ENCODE measurements around the gene PNMA1. TPM values are rescaled to one million over a fixed set of nuclear protein-coding genes. Genes with fewer than 3 reads are reported as not detected.

Gene PNMA1
- total RNA-seq, 1 experiment from 2014 or later: 24.6 TPM

DNA sequence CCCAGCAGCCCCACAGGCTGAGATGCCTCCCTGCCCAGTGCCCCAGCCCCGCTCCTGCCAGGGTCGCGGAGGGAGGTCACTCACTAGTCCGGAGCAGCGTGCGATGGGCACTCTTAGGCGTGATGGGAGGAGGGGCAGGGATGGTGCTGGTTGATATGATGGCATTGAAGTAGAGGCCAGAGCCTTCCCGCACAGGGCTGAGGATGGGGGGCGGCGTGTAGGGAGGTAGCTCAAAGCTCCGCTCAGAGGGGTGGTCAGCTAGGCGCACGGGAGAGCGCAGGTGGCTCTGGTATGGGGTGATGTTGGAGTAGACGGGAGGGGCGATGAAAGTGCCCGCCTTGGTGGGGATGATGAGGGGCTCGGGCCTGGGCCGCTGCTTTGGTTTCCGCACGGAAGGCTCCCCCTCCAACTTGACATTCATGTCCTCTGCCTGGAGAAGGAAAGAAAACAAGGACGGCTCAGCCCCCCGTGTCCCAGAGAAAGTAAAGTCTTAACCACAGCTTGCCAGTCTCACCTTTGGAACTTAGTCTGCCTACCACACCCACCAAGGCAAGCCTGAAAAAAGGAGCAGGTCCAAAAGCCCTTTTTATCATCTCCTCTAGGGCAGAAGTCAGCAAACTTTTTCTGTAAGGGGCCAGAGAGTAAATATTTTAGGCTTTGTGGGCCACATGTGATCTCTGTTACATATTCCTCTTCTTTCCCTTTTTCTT, 15.5 kb upstream of the PNMA1 start:
- no peaks in the 10 kb centered on the region for H3K9me3 ChIP-seq (ENCODE audit: control insufficient read depth in 1 of 2, insufficient read depth in 1 of 2, low read depth in 1 of 2, low read length in 2 of 2)
- peaks cover 3 to 21% of the 10 kb centered on the region in 2 experiments; a peak in 3 of 4 replicates for H3K4me1 ChIP-seq (ENCODE audit: control insufficient read depth in 1 of 2, insufficient read depth in 2 of 2, low read length in 2 of 2)
- H3K4me3 ChIP-seq (replicated peaks in 1 of 2; ENCODE audit: low read depth in 1 of 2, low read length in 2 of 2): no peak overlapping the region
- no peak overlapping the region for H3K9ac ChIP-seq (ENCODE audit: low read length)
- no peak overlapping the region for H2AFZ ChIP-seq (ENCODE audit: low read depth, low read length, poor library complexity, severe bottlenecking)
- no peak overlapping the region for H3K4me2 ChIP-seq (ENCODE audit: low read length)
- TF ChIP-seq, protein P1, sequence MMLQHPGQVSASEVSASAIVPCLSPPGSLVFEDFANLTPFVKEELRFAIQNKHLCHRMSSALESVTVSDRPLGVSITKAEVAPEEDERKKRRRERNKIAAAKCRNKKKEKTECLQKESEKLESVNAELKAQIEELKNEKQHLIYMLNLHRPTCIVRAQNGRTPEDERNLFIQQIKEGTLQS (IDR thresholded peaks at IDR 0.05): no peak
- TF ChIP-seq EZH2phosphoT487 (IDR thresholded peaks at IDR 0.05; ENCODE audit: borderline replicate concordance): no peak
- TF ChIP-seq EZH2 (IDR thresholded peaks at IDR 0.05): no peak
- no peak for TF ChIP-seq SIN3A (IDR thresholded peaks at IDR 0.05; ENCODE audit: low read depth)
- TF ChIP-seq YY1 (IDR thresholded peaks at IDR 0.05; ENCODE audit: extremely low read depth, insufficient replicate concordance, low read depth, low read length): no peak
- no peak for TF ChIP-seq CBX3 (IDR thresholded peaks at IDR 0.05; ENCODE audit: low read depth)
- TF ChIP-seq CEBPB (IDR thresholded peaks at IDR 0.05; ENCODE audit: low read depth): no peak
- TF ChIP-seq JUND (IDR thresholded peaks at IDR 0.05): no peak
- TF ChIP-seq, protein P2, sequence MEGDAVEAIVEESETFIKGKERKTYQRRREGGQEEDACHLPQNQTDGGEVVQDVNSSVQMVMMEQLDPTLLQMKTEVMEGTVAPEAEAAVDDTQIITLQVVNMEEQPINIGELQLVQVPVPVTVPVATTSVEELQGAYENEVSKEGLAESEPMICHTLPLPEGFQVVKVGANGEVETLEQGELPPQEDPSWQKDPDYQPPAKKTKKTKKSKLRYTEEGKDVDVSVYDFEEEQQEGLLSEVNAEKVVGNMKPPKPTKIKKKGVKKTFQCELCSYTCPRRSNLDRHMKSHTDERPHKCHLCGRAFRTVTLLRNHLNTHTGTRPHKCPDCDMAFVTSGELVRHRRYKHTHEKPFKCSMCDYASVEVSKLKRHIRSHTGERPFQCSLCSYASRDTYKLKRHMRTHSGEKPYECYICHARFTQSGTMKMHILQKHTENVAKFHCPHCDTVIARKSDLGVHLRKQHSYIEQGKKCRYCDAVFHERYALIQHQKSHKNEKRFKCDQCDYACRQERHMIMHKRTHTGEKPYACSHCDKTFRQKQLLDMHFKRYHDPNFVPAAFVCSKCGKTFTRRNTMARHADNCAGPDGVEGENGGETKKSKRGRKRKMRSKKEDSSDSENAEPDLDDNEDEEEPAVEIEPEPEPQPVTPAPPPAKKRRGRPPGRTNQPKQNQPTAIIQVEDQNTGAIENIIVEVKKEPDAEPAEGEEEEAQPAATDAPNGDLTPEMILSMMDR (IDR thresholded peaks at IDR 0.05 in 2 of 3, conservative IDR thresholded peaks at IDR 0.05 in 1 of 3; ENCODE audit: borderline replicate concordance in 1 of 3, insufficient read depth in 1 of 3, low read depth in 2 of 3, low read length in 2 of 3): no peak
- TF ChIP-seq ELF1 (IDR thresholded peaks at IDR 0.05; ENCODE audit: borderline replicate concordance, low read depth): no peak
- no peak for TF ChIP-seq SRF (IDR thresholded peaks at IDR 0.05; ENCODE audit: low read depth)
- no peak for TF ChIP-seq POLR2A (IDR thresholded peaks at IDR 0.05; ENCODE audit: borderline replicate concordance, extremely low read depth, insufficient read depth, insufficient read length)
- TF ChIP-seq POLR2AphosphoS5 (IDR thresholded peaks at IDR 0.05; ENCODE audit: low read depth, low read length): no peak
- TF ChIP-seq, protein P3, sequence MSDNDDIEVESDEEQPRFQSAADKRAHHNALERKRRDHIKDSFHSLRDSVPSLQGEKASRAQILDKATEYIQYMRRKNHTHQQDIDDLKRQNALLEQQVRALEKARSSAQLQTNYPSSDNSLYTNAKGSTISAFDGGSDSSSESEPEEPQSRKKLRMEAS (IDR thresholded peaks at IDR 0.05): no peak
- TF ChIP-seq, protein P4, sequence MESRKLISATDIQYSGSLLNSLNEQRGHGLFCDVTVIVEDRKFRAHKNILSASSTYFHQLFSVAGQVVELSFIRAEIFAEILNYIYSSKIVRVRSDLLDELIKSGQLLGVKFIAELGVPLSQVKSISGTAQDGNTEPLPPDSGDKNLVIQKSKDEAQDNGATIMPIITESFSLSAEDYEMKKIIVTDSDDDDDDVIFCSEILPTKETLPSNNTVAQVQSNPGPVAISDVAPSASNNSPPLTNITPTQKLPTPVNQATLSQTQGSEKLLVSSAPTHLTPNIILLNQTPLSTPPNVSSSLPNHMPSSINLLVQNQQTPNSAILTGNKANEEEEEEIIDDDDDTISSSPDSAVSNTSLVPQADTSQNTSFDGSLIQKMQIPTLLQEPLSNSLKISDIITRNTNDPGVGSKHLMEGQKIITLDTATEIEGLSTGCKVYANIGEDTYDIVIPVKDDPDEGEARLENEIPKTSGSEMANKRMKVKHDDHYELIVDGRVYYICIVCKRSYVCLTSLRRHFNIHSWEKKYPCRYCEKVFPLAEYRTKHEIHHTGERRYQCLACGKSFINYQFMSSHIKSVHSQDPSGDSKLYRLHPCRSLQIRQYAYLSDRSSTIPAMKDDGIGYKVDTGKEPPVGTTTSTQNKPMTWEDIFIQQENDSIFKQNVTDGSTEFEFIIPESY (IDR thresholded peaks at IDR 0.05; ENCODE audit: extremely low read depth, insufficient replicate concordance, low read length): no peak
- TF ChIP-seq TCF7L2 (IDR thresholded peaks at IDR 0.05; ENCODE audit: borderline replicate concordance, extremely low read depth, insufficient read depth, insufficient read length): no peak
- H3K27ac ChIP-seq (ENCODE audit: low read depth, low read length): no peak overlapping the region
- intact Hi-C loops (cut with micrococcal nuclease): loop anchor here (5.0 kb wide), 3 partner anchors 138 to 223 kb away; partner anchors contain the start of genes COQ6 and FAM161B
- H3K79me2 ChIP-seq (ENCODE audit: insufficient read depth, low read length): peaks cover 3% of the 10 kb centered on the region; the same call in 1 of the 2 replicates
- POLR2A ChIA-PET: no interaction called here
- no TSS peak for BruUV-seq (replicated peaks)
- ATAC-seq (no peak), DNase-seq (ENCODE audit: low read depth, low spot score) (no peak)
- peaks cover 12 to 38% of the 10 kb centered on the region in 2 experiments; a peak in 2 of 4 replicates for H3K36me3 ChIP-seq (ENCODE audit: control insufficient read depth in 1 of 2, insufficient read depth in 2 of 2, low read length in 2 of 2)
- H3K9me2 ChIP-seq (ENCODE audit: insufficient read depth): no peaks in the 10 kb centered on the region
- no peaks in the 10 kb centered on the region for H3K27me3 ChIP-seq (ENCODE audit: insufficient read depth, low read length)
- RAD21 ChIA-PET (ENCODE audit: low non-redundant PET in 1 of 2, low total read pairs in 2 of 2, uncharacterized antibody in 2 of 2, unreplicated experiment in 2 of 2): interaction anchor here (0.6 to 2.1 kb wide), 8 partner anchors 12 to 221 kb away, joined by 3 to 10 read pairs (median 3); no protein-coding TSS in a partner anchor
- H4K20me1 ChIP-seq (ENCODE audit: insufficient read depth): no peaks in the 10 kb centered on the region; the same call in 1 of the 2 replicates
- CTCF ChIA-PET: interaction anchor here (1.0 to 6.2 kb wide), 11 partner anchors 8 to 220 kb away, joined by 3 to 59 read pairs (median 10); partner anchors contain the start of genes COQ6, FAM161B, PTGR2 and ZNF410

Data from HCT116 (cell line).